Stimulated activated CD4-positive, alpha-beta T cell treated with anti-CD3 and anti-CD28 coated beads, Interleukin-1b, Interleukin-23, amount 100 ng/mL, for 4 hours (primary cell): ENCODE results near the gene BICDL2.

Experiments used
- DNase-seq, 2 donors: peaks; one replicate each; pipeline ENCODE4 v3.0.0-alpha.2; 2020; ENCODE audit warnings: low read depth in 2 of 2

Gene BICDL2

DNA sequence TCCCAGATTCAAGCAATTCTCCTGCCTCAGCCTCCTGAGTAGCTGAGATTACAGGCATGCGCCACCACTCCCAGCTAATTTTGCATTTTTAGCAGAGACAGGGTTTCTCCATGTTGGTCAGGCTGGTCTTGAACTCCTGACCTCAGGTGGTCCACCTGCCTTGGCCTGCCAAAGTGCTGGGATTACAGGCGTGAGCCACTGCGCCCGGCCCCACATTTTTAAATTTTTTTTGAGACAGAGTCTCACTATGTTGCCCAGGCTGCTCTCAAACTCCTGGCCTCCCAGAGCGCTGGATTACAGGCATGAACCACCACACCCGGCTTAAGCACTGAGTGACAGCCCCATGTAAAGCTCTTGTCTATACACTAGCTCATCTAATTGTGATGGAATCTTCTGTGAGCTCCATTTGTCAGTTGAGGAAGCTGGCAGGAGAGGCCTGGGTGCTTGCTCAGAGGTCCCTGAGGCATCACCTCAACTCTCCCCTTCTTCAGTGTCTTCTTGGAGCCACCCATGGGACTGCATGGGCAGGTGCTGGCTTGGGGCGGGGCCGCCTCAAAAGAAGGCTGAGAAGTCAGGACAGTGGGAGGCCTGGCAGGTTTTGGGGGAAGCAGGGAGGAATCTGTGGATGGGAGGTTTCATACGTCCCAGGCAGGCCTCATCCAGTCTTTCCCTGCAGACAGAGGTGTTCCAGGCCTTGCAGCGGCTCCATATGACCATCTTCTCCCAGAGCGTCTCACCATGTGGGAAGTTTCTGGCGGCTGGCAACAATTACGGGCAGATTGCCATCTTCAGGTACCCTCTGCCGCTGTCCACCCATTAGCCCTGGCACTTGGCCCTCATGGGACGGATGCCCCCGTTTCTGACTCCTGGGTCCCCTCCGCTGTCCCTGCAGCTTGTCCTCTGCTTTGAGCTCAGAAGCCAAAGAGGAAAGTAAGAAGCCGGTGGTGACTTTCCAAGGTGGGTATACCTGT is 11.4 kb downstream of the BICDL2 start:
- DNase-seq, result no peak

DNA sequence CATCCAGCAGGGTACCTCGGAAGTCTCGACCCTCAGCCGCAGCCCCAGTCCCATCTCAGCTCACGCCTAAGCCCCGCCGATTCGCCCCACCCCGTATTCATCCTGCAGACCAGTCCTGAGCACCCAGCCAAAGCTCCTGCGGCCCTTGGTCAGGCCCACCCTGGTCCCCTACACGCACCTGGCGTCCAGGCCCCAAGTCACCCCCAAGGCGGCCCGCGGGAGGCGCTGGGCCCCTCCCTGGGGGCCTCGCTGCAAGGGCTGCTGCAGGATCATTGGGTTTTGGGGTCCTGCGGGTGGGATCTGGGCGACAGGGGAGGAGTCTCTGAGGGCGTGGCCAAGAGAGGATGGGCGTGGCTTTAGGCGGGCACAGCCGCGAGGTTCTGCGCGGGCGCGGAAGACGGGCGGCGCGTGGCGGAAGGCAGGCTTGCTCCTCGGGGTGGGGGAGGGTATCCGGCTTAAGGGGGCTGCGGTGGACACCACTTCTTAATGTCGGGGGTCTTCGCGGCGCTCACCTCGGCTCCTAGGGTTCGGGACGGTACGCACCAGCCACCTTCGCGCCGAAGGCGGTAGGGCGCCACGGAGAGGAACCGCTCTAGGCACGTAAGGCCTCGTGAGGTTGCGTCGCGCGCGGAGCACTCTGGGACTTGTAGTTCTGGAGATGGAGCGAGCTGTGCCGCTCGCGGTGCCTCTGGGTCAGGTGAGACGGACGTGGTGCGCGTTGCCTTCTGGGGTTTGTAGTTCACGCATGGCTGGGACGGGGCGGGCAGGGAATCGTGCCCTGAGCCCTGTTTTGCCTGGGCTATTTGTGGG is 12.9 kb downstream of the BICDL2 start, which contains the start of the genes HCFC1R1 and THOC6:
HCFC1R1 (minus strand) TSS at position 274 of the 810 bp plus-strand sequence; CDS start at position 273, 1 bp downstream.
THOC6 (plus strand) TSS at position 367 of the 810 bp plus-strand sequence; CDS start at position 659, 292 bp downstream.
- DNase-seq, result peak; percentile 88 to 92

DNA sequence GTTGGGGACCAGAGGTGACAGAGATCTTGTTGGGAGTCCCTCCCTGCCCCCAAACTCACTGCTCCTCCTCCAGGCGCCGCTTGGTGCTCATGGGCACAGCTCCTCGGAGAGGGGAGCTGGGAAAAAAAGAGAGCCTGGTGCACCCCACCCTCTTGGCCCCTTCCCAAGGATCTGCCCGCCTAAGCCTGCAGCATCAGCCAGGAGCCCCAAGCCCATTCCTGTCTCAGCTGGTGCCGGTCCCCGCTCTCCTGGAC is 13.4 kb downstream of the BICDL2 start:
- DNase-seq, result no peak

DNA sequence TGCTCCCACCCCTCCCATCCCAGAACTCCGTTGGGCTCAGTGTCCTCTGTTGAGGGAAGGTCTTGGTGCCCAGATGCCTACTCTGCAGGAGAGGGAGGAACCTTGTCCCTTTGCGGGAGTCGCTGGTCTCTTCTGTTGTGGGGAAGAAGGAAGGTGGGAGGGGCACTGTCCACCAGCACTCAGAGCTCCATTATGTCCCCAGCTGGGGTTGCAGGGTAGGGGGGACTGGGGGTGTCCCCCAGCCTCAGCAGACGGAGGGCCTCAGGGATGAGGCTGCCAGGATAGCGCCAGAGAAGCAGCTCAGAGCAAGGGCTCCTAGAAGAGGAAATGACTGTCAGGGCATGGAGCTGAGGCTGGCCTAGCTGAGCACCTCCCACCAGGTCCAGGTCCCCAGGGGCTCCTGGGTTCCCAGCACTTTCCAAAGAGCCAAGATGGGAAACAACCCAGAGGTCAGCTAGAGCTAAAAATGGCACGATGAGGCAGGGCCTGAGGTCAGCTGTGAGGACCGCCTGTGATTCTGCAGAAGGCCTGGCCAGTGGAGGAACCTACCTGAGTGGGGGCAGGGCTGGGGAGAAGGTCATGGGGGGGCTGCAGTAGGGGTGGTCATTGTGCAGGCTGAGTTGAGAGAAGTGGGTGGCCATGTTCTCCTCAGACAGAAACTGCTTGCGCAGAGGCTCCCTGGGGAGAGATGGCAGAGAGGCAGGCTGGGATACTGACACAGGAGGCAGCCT is 13.9 kb downstream of the BICDL2 start:
- DNase-seq, result no peak

DNA sequence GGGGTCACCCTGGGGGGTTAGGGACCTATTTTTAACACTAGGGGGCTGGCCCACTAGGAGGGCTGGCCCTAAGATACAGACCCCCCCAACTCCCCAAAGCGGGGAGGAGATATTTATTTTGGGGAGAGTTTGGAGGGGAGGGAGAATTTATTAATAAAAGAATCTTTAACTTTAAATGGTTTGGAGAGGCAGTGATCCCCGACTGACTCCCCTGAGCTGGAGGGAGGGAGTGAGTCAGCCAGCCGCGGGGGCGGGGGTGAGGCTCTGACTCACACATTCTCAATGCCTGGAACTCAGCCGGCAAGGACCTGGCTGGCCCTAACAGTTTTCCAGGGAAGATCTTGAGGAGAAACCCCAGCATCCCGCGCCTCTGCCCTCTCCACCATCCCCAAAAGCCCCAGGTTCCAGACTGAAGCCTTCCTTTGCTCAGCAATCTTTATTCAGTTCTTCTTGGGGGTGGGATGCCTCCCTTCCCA is 14.5 kb downstream of the BICDL2 start:
- peak; percentile 87 to 90 for DNase-seq

DNA sequence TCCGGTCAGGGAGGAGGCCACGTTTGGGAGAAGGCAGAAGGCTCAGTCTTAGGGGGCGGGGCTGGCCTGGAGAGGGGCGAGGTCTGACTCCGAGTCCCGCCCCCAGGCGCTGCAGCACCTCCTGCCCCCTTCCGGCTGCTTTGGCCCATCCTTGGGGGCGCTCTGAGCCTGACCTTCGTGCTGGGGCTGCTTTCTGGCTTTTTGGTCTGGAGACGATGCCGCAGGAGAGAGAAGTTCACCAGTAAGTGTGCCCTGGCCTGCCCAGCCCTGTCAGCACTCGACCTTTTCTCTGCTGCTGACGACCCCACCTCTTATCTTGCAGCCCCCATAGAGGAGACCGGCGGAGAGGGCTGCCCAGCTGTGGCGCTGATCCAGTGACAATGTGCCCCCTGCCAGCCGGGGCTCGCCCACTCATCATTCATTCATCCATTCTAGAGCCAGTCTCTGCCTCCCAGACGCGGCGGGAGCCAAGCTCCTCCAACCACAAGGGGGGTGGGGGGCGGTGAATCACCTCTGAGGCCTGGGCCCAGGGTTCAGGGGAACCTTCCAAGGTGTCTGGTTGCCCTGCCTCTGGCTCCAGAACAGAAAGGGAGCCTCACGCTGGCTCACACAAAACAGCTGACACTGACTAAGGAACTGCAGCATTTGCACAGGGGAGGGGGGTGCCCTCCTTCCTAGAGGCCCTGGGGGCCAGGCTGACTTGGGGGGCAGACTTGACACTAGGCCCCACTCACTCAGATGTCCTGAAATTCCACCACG is 15.1 kb downstream of the BICDL2 start:
- DNase-seq, result peak; percentile 70 to 78

DNA sequence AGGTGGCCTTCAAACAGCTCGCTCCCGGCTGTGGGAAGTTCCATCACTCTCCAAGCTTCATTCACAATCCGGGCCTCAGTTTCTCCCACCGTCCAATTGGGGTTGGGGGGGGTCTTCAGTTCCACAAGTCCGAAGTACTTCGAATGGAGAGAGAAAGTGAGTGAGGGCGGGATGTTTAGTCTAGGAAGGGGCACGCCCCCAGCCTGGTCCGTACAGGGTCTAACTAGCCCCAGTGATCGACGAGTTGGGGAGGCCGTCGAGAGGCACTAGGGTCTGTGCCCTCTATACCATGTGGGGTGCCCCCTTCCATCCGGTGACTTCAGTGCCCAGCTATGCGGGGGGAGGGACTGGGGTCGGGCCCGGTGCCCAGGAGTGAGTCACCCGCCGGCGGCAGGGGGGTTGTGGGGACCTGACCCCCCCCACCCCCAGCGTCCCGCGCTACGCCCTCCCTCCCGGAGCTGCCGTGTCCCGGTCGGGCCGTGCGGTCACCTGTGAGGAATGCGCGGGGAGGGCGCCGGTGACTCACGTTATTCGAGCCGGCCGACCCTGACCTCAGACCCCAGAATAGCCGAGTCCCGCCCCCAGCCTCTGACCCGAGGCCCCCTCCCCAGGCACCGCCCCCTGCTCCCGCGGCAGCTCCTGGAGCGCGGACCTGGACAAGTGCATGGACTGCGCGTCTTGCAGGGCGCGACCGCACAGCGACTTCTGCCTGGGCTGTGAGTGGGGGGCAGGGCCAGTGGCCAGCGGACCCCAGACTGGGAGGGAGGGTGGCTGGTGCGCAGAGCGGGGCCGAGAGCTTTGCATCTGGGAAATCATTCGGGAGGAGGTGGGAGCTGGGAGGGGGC is 15.9 kb downstream of the BICDL2 start:
- DNase-seq, result peak in 1 of 2 donors; percentile 53

DNA sequence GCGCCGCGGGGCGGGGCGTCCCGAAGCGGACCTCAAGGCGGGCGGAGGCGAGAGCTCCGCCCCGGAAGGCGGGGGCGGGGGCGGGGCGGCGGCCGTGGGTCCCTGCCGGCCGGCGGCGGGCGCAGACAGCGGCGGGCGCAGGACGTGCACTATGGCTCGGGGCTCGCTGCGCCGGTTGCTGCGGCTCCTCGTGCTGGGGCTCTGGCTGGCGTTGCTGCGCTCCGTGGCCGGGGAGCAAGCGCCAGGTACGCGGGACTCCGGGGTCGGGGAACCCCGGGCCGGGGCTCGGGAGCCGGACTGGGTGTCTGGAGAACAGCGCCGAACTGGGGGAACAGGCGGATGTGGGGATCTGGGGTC is 16.5 kb downstream of the BICDL2 start, which contains the start of gene TNFRSF12A:
TNFRSF12A (plus strand) TSS at position 122 of the 357 bp plus-strand sequence; CDS start at position 152, 30 bp downstream.
- peak; percentile 57 for DNase-seq

DNA sequence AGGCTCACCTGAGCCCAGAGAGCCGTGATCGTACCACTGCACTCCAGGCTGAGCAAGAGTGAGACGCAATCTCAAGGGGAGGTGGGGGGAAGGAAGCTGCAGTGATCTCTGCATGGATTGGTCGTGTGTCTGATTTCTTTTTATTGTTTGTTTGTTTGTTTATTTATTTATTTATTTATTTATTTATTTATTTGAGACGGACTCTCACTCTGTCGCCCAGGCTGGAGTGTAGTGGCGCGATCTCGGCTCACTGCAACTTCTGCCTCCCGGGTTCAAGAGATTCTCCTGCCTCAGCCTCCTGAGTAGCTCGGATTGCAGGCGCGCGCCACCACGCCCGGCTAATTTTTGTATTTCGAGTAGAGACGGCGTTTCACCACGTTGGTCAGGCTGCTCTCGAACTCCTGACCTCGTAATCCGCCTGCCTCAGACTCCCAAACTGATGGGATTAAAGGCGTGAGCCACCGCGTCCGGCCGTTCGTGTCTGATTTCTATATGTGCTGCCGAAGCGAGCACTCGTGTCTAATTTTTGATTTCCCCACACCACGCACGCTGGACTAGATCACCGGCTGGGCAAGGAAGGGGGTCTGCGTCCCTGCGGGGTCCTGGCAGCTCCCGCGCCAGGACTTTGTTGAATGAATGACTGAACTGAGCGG is 17.0 kb downstream of the BICDL2 start:
- no peak for DNase-seq

DNA sequence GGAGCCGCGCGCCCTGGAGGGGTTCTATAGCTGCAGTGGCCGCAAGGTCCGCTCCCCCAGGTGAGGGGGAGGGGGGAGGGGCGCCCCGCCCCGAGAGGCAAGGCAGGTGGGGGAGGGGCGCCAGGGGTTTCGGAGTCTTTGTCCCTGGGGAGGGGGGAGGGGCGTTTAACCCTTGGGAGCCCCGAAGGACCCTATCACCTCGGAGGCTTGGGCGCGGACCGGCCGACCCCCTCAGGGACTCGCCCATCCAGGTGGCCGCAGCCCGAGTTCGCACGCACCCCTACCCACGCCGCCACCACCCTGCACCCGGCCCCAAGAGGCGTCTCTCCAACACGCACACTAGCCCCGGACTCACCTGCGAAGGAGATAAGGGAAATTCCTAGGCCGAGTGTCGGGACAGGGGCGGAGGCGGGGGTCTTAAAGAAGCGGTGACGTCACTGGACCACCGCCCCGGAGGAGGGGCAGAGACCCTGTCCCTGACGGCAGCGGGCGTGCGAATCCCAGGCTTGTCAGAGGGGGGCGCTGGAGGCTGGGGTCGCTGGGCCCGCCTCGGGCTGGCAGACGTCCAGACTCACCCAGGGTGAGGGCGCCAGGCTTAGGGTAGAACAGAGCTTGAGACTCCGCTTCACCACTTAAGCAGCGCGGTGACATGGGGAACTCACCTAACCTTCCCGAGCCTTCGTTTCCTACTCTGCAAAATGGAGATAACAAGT is 18.8 kb downstream of the BICDL2 start, which contains the start of gene CLDN6:
CLDN6 (minus strand) TSS at position 390 of the 713 bp plus-strand sequence. CDS start 2,162 bp downstream, outside the sequence.
- DNase-seq, result no peak

DNA sequence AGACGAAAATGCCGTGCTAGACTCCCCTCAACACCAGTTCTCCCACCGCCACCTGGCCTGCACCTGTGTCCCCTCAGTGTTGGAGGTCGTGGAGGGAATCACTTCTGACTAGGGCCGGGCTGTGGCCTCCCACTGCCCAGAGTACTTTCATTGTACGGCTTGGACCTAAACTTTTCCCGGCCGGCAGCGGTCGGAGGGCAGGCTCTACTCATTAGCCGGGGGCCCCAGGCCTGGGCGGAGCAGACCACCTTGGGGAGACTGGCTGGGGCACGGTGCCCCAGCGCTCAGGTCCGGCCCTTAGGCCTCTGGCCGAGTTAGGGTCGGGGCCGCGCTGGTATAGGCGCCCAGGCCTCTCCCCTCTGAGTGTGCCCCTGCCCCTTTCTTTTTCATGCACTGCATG is 19.4 kb downstream of the BICDL2 start:
- DNase-seq, result no peak

DNA sequence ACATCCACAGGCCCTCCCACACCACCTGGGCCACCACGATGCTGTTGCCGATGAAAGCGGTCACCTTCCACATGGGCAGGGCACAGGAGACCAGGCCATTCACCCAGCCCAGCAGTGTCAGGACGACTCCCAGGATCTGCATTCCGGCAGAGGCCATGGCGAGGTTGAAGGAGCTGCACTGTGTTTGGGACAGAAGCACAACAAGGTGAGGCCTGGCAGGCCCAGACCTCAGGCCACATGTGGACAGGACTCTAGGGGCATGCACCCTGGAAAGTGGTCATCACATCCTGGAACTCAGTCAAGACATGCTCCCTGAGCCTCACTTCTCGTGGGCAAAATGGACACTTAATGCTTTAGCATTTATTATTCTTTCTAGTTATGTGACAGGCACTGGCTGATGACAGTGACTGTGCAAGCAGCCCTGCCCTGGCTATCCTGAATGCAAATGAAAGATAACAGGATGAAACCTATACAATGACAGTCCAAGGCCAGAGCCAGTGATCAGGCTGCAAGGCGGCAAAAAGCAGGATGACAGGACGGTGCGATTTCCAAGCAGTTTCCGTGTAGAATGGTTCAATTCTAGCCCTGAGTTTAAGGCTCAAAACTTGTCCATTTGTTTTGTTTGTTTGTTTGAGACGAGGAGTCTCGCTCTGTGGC is 20.8 kb downstream of the BICDL2 start:
- no peak for DNase-seq

DNA sequence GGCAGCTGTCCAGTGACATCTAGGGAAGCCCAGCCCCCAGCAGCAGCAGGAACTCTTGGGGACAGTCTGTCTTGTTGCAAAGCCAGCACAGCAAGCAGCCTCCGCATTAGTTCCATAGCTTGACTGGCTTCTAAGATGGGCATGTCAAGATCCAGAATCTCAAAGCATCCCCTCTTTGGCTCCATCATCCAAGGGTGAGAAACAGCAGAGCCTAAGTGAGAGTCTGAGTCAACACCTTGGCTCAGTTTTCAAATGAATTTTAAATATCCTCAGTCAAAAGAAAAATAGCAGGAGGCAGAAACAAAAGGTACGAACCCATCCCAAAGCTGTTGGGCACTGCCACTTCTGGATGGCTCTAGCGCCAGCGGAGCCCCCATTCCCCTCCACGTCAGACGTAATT is 21.8 kb downstream of the BICDL2 start:
- DNase-seq, result no peak

DNA sequence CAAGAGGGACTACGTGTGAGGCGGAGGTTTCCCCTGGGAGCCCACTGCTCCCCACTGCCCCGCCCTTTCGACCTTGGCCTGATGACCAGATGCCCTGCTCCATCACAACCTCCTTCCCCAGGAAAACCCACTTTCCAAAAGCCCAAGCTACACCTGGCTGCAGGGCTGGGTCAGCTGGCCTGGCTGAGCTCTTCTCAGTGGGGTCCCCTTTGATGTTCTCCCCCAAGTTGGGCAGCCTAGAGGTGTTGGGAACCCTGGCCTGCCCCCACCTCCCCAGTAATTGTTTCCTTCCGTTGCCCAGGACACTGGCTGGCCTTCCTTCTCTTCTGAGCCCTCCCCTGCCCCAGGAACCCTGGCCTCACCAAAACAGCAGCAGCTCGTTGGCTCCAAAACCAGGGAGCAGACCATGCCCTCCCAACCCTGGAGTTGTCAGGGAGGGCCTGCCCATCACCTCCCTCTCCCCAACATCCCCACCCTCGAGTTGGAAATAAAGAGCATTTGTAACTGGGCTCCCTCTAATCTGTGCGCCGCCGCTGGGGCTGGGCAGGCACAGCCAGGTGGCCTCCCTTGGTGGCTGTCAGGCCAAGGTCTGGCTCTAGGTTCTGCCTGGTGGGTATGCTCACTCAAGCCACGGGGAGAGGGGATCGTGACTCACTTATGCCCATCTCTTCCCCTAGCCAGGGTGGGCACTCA is 22.6 kb downstream of the BICDL2 start:
- no peak for DNase-seq

DNA sequence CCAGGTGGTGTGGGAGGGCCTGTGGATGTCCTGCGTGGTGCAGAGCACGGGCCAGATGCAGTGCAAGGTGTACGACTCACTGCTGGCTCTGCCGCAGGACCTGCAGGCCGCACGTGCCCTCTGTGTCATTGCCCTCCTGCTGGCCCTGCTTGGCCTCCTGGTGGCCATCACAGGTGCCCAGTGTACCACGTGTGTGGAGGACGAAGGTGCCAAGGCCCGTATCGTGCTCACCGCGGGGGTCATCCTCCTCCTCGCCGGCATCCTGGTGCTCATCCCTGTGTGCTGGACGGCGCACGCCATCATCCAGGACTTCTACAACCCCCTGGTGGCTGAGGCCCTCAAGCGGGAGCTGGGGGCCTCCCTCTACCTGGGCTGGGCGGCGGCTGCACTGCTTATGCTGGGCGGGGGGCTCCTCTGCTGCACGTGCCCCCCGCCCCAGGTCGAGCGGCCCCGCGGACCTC is 23.2 kb downstream of the BICDL2 start:
- DNase-seq, result no peak

DNA sequence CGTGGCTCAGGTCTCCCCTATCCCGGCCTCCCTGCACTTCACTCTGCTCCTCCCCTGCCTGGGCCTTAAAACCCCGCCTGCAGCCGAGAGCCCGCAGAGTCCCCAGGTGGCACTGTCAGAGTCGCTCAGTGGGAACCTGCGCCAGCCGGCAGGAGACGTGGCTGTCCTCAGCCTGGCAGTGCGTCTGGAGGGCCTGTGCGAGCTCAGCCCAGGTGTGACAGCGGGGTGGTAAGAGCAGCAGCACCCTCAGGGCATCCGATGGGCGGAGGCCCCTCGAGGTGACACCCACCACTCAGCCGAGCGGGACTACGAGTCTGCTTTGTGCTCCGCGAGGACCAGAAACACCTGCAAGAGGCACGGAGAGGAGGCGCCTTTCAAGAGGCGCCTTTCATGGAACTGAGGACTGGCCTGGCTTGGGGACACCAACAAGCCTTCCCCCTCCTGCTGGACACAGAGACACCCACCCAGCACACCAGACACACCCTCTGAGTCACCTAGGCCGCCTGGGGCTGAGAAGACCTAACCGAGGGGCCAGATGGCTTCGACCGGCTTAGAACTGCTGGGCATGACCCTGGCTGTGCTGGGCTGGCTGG is 23.8 kb downstream of the BICDL2 start, which contains the start of gene CLDN9:
CLDN9 (plus strand) TSS at position 96 of the 593 bp plus-strand sequence; CDS start at position 536, 440 bp downstream.
- DNase-seq, result no peak

DNA sequence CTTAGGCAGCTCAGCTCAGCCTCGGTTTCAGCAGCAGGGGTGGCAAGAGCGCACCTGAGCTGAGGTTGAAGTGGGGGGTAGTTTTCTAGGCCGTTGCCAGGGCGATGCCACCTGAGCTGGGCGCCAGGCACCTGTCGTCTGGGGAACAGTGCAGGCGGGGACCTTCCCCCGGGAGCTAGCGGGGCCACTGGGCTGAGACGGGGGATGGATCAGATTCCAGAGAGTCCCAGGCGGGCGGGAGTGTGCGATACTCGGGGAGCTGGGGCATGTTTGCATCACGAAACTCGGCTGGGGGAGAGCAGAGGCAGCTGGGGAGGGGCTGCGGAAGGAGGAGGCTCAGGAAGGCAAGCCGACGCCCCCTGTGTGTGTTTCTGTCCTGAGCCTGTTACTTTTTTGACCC is 24.5 kb downstream of the BICDL2 start:
- no peak for DNase-seq
